Measurements from ENCODE around the gene HCST. TPM values are rescaled to one million over a fixed set of nuclear protein-coding genes. Genes with fewer than 3 reads are reported as not detected.

HCST gene
- total and polyA plus RNA-seq, 10 donors = 31.5 to 130 (median 63.9) TPM

GRCh38 chr19:35928507-35928906, 26.2 kb downstream of the HCST start:
- Histone ChIP-seq H3K27ac (peak overlapping the region in 7 of 8 donors; percentile 57 to 93 (median 88)), H3K27me3 (replicated peaks in 1 of 7) (no peaks in the 10 kb centered on the region), H3K4me1 (peaks cover 10 to 56% (median 34%) of the 10 kb centered on the region in 6 donors), H3K9me3 (peaks cover 0 to 11% (median 3%) of the 10 kb centered on the region in 8 donors), H3K36me3 (no peaks in the 10 kb centered on the region), H3K4me3 (no peak overlapping the region)
- TF ChIP-seq POLR2A (IDR thresholded peaks at IDR 0.05) = no peak
- peak in 1 of 3 donors; percentile 32 for TF ChIP-seq POLR2AphosphoS5 (IDR thresholded peaks at IDR 0.05)
- 45 to 79% (median 68%) methylated on average over 5 of the region's 5 CpGs for WGBS, 5 donors
- intact Hi-C loops (cut with DNase I; ENCODE audit: low total_unique reads) = no loop called here
- no peak for DNase-seq

- H3K4me1 ChIP-seq = peaks cover 10 to 56% (median 34%) of the 10 kb centered on the region in 6 donors
- H3K9me3 ChIP-seq = peaks cover 0 to 11% (median 3%) of the 10 kb centered on the region in 8 donors
- TF ChIP-seq POLR2AphosphoS5 (IDR thresholded peaks at IDR 0.05) = no peak
- no peak for TF ChIP-seq CTCF (IDR thresholded peaks at IDR 0.05 in 8 of 11, conservative IDR thresholded peaks at IDR 0.05 in 3 of 11)
- TF ChIP-seq POLR2A (IDR thresholded peaks at IDR 0.05) = no peak
- no peaks in the 10 kb centered on the region for H3K36me3 ChIP-seq
- intact Hi-C loops (cut with DNase I; ENCODE audit: low total_unique reads) = loop anchor here (2.0 kb wide), 1 partner anchor 45 kb away; no protein-coding TSS in a partner anchor
- 14 to 32% (median 26%) methylated on average over 2 of the region's 2 CpGs for WGBS, 5 donors
- DNase-seq = no peak
- peak overlapping the region in 1 of 8 donors; percentile 41 for H3K4me3 ChIP-seq
- H3K27ac ChIP-seq = peak overlapping the region; percentile 39 to 93 (median 88)
- peaks cover 0 to 2% (median 0%) of the 10 kb centered on the region in 7 donors for H3K27me3 ChIP-seq (replicated peaks in 1 of 7)
These were observed 27.5 kb downstream of the HCST start for GRCh38 chr19:35929876-35930275.

DNA sequence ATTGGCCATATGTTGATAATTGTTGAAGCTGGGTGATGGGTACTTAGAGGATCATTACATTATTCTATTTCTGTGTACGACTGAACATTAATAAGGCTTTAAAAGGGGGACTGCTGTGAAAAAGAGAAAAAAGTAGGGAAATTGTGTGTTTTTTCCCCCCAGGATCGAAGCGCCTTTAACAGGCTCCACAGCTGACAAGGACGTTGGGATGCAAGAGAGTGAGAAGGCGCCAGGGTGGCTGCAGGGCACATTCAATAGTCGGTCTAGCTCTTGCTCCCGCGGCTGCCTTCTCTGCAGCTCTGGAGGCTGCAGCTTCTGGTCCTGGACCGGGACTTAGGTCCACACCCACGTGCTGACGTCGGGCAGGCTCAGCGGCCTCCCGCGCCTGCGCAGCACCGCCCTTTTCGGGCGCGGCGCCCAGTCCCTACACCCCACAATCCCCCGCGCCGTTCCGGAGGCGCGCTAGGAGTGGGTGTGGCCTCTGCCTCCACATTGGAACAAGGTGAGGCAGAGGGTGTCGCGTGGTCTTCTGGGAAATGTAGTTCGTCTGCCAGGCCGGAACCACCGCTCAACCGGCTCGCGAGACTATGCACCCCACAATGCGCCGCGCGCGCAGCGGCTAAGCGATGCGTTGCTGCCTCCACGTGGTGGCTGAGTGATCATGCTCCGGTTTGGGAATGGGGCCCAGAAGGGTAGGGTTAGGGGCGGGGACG, 29.0 kb downstream of the HCST start:
- peak overlapping the region; percentile 39 to 93 (median 88) for H3K27ac ChIP-seq
- H3K27me3 ChIP-seq (replicated peaks in 1 of 7) = peaks cover 0 to 15% (median 0%) of the 10 kb centered on the region in 7 donors
- DNase-seq = peak; percentile 100
- no peaks in the 10 kb centered on the region for H3K36me3 ChIP-seq
- peak overlapping the region in 5 of 8 donors; percentile 9 to 58 (median 26) for H3K4me3 ChIP-seq
- intact Hi-C loops (cut with DNase I; ENCODE audit: low total_unique reads) = loop anchor here (2.0 kb wide), 1 partner anchor 47 kb away; no protein-coding TSS in a partner anchor
- peaks cover 19 to 69% (median 44%) of the 10 kb centered on the region in 6 donors for H3K4me1 ChIP-seq
- WGBS, 5 donors = 0 to 3% (median 0%) methylated on average over 12 to 47 of the region's 47 CpGs
- no peaks in the 10 kb centered on the region for H3K9me3 ChIP-seq
- TF ChIP-seq POLR2A (IDR thresholded peaks at IDR 0.05) (peak; percentile 52 to 88 (median 87)), CTCF (IDR thresholded peaks at IDR 0.05 in 8 of 11, conservative IDR thresholded peaks at IDR 0.05 in 3 of 11) (peak; percentile 85 to 100 (median 95)), POLR2AphosphoS5 (IDR thresholded peaks at IDR 0.05) (peak; percentile 98 to 99 (median 99))

GRCh38 chr19:35931874-35932202, 29.5 kb downstream of the HCST start:
- Histone ChIP-seq H3K27me3 (replicated peaks in 1 of 7) (peaks cover 0 to 20% (median 0%) of the 10 kb centered on the region in 7 donors), H3K4me1 (peaks cover 19 to 69% (median 48%) of the 10 kb centered on the region in 6 donors), H3K27ac (peak overlapping the region in 4 of 8 donors; percentile 38 to 93 (median 91)), H3K4me3 (peak overlapping the region in 2 of 8 donors; percentile 9 to 38), H3K36me3 (no peaks in the 10 kb centered on the region), H3K9me3 (no peaks in the 10 kb centered on the region)
- no peak for TF ChIP-seq POLR2AphosphoS5 (IDR thresholded peaks at IDR 0.05)
- peak in 5 of 11 experiments; percentile 9 to 66 (median 27) for TF ChIP-seq CTCF (IDR thresholded peaks at IDR 0.05 in 8 of 11, conservative IDR thresholded peaks at IDR 0.05 in 3 of 11)
- intact Hi-C loops (cut with DNase I; ENCODE audit: low total_unique reads) = loop anchor here (2.0 kb wide), 1 partner anchor 47 kb away; no protein-coding TSS in a partner anchor
- DNase-seq = no peak
- 8 to 12% (median 9%) methylated on average over 9 of the region's 9 CpGs for WGBS, 5 donors

Measured in spleen (tissue), 11 donors.